ENCODE results near the gene GHITM.
"Not testable (repeated sequence)": the region's sequence is repeated elsewhere in the genome, so short reads cannot be mapped to it uniquely, and the experiment has no call there.

GHITM gene

GRCh38 chr10:84117686-84118394, 21.5 kb upstream of the GHITM start:
- DNase-seq (ENCODE audit: insufficient read length, low spot score) (no peak), FAIRE-seq (no peak)
- TF ChIP-seq SPI1 (IDR thresholded peaks at IDR 0.05; ENCODE audit: low read depth, low read length) = no peak
- TF ChIP-seq POLR2A (IDR thresholded peaks at IDR 0.05; ENCODE audit: low read depth, low read length) = no peak
- no peak for TF ChIP-seq POLR2AphosphoS5 (IDR thresholded peaks at IDR 0.05; ENCODE audit: low read depth, low read length)
- no peak for TF ChIP-seq PAX5 (IDR thresholded peaks at IDR 0.05; ENCODE audit: insufficient read depth, low read length, severe bottlenecking)
- TF ChIP-seq POU2F2 (IDR thresholded peaks at IDR 0.05; ENCODE audit: low read depth, low read length) = no peak

GRCh38 chr10:84118395-84119006, 20.8 kb upstream of the GHITM start:
- FAIRE-seq (no peak), DNase-seq (ENCODE audit: insufficient read length, low spot score) (no peak)
- TF ChIP-seq POLR2AphosphoS5 (IDR thresholded peaks at IDR 0.05; ENCODE audit: low read depth, low read length) = no peak
- TF ChIP-seq TAF1 (IDR thresholded peaks at IDR 0.05; ENCODE audit: low read depth, low read length) = no peak
- no peak for TF ChIP-seq POLR2A (IDR thresholded peaks at IDR 0.05; ENCODE audit: low read depth, low read length)
- TF ChIP-seq PAX5 (IDR thresholded peaks at IDR 0.05; ENCODE audit: insufficient read depth, low read length, severe bottlenecking) = no peak
- TF ChIP-seq SPI1 (IDR thresholded peaks at IDR 0.05; ENCODE audit: low read depth, low read length) = no peak
- TF ChIP-seq POU2F2 (IDR thresholded peaks at IDR 0.05; ENCODE audit: low read depth, low read length) = no peak

- TF ChIP-seq POU2F2 (IDR thresholded peaks at IDR 0.05; ENCODE audit: low read depth, low read length) (no peak), POLR2A (IDR thresholded peaks at IDR 0.05; ENCODE audit: low read depth, low read length) (no peak), SPI1 (IDR thresholded peaks at IDR 0.05; ENCODE audit: low read depth, low read length) (no peak), POLR2AphosphoS5 (IDR thresholded peaks at IDR 0.05; ENCODE audit: low read depth, low read length) (no peak), TAF1 (IDR thresholded peaks at IDR 0.05; ENCODE audit: low read depth, low read length) (no peak), PAX5 (IDR thresholded peaks at IDR 0.05; ENCODE audit: insufficient read depth, low read length, severe bottlenecking) (no peak)
- FAIRE-seq = no peak
- no peak for DNase-seq (ENCODE audit: insufficient read length, low spot score)
Observed at GRCh38 chr10:84123362-84123761, 15.9 kb upstream of the GHITM start.

- not testable (repeated sequence) for FAIRE-seq; DNase-seq (ENCODE audit: insufficient read length, low spot score)
Observed at GRCh38 chr10:84125910-84126784, 13.2 kb upstream of the GHITM start.

- no peak for FAIRE-seq
- DNase-seq (ENCODE audit: insufficient read length, low spot score) = no peak
- TF ChIP-seq SPI1 (IDR thresholded peaks at IDR 0.05; ENCODE audit: low read depth, low read length) = no peak
- TF ChIP-seq TAF1 (IDR thresholded peaks at IDR 0.05; ENCODE audit: low read depth, low read length) = no peak
- TF ChIP-seq POLR2A (IDR thresholded peaks at IDR 0.05; ENCODE audit: low read depth, low read length) = no peak
- no peak for TF ChIP-seq PAX5 (IDR thresholded peaks at IDR 0.05; ENCODE audit: insufficient read depth, low read length, severe bottlenecking)
Observed at GRCh38 chr10:84126785-84127167, 12.5 kb upstream of the GHITM start.

- FAIRE-seq (no peak), DNase-seq (ENCODE audit: insufficient read length, low spot score) (no peak)
- TF ChIP-seq TAF1 (IDR thresholded peaks at IDR 0.05; ENCODE audit: low read depth, low read length) = no peak
- TF ChIP-seq POLR2A (IDR thresholded peaks at IDR 0.05; ENCODE audit: low read depth, low read length) = no peak
- no peak for TF ChIP-seq PAX5 (IDR thresholded peaks at IDR 0.05; ENCODE audit: insufficient read depth, low read length, severe bottlenecking)
- no peak for TF ChIP-seq SPI1 (IDR thresholded peaks at IDR 0.05; ENCODE audit: low read depth, low read length)
- no peak for TF ChIP-seq POLR2AphosphoS5 (IDR thresholded peaks at IDR 0.05; ENCODE audit: low read depth, low read length)
- no peak for TF ChIP-seq POU2F2 (IDR thresholded peaks at IDR 0.05; ENCODE audit: low read depth, low read length)
Observed at GRCh38 chr10:84135836-84136235, 3.5 kb upstream of the GHITM start.

- no peak for DNase-seq (ENCODE audit: insufficient read length, low spot score)
- TF ChIP-seq TAF1 (IDR thresholded peaks at IDR 0.05; ENCODE audit: low read depth, low read length) = no peak
- TF ChIP-seq SPI1 (IDR thresholded peaks at IDR 0.05; ENCODE audit: low read depth, low read length) = no peak
- TF ChIP-seq PAX5 (IDR thresholded peaks at IDR 0.05; ENCODE audit: insufficient read depth, low read length, severe bottlenecking) = no peak
- TF ChIP-seq POLR2AphosphoS5 (IDR thresholded peaks at IDR 0.05; ENCODE audit: low read depth, low read length) = no peak
- no peak for TF ChIP-seq POLR2A (IDR thresholded peaks at IDR 0.05; ENCODE audit: low read depth, low read length)
- no peak for FAIRE-seq
Observed at GRCh38 chr10:84137811-84138210, 1.5 kb upstream of the GHITM start.

GRCh38 chr10:84138478-84139125, 707 bp upstream of the GHITM start:
- TF ChIP-seq POU2F2 (IDR thresholded peaks at IDR 0.05; ENCODE audit: low read depth, low read length) = no peak
- no peak for TF ChIP-seq PAX5 (IDR thresholded peaks at IDR 0.05; ENCODE audit: insufficient read depth, low read length, severe bottlenecking)
- TF ChIP-seq TAF1 (IDR thresholded peaks at IDR 0.05; ENCODE audit: low read depth, low read length) = no peak
- TF ChIP-seq POLR2AphosphoS5 (IDR thresholded peaks at IDR 0.05; ENCODE audit: low read depth, low read length) = no peak
- no peak for TF ChIP-seq POLR2A (IDR thresholded peaks at IDR 0.05; ENCODE audit: low read depth, low read length)
- TF ChIP-seq SPI1 (IDR thresholded peaks at IDR 0.05; ENCODE audit: low read depth, low read length) = no peak
- FAIRE-seq (no peak), DNase-seq (ENCODE audit: insufficient read length, low spot score) (no peak)

GRCh38 chr10:84140036-84140379, 699 bp downstream of the GHITM start:
- DNase-seq (ENCODE audit: insufficient read length, low spot score) (no peak), FAIRE-seq (no peak)
- 0 out of 2 replicates have a peak, but pooled peaks have one; percentile 20 for TF ChIP-seq TAF1 (IDR thresholded peaks at IDR 0.05; ENCODE audit: low read depth, low read length)
- TF ChIP-seq PAX5 (IDR thresholded peaks at IDR 0.05; ENCODE audit: insufficient read depth, low read length, severe bottlenecking) = no peak
- no peak for TF ChIP-seq POLR2A (IDR thresholded peaks at IDR 0.05; ENCODE audit: low read depth, low read length)

Measured in GM12891 (cell line).